Omental fat pad (tissue), 4 donors: ENCODE measurements around the gene HHAT. TPM values are rescaled to one million over a fixed set of nuclear protein-coding genes. Genes with fewer than 3 reads are reported as not detected.

ENCODE experiments used
- ATAC-seq: fragments of 150-250 bp; one replicate; pipeline ENCODE4 v1.9.1; 2016; ENCODE audit warnings: mild to moderate bottlenecking, moderate library complexity; ENCODE audit not compliant: low FRiP score
- DNase-seq: peaks from one replicate; pipeline ENCODE4 v3.0.0-alpha.2; 2019; ENCODE audit warnings: low spot score
- total RNA-seq, 4 donors: library from RNA; depleted of rRNA; stranded (reverse); fragments of >200 nt; gene quantifications; one replicate each; pipeline ENCODE4 v1.1.0, GENCODE V29; 2016
- TF ChIP-seq, protein P1 (sequence below), 3 donors: fragments of 450-650 bp; IDR thresholded peaks; one replicate each; pipeline ENCODE4 v1.5.1; 2016 to 2017; ENCODE audit warnings: antibody characterized with exemption in 3 of 3, mild to moderate bottlenecking in 3 of 3, moderate library complexity in 2 of 3

HHAT gene
- total RNA-seq, 4 donors from 2014 or later = 3.4 to 7.8 (median 4.6) TPM

DNA sequence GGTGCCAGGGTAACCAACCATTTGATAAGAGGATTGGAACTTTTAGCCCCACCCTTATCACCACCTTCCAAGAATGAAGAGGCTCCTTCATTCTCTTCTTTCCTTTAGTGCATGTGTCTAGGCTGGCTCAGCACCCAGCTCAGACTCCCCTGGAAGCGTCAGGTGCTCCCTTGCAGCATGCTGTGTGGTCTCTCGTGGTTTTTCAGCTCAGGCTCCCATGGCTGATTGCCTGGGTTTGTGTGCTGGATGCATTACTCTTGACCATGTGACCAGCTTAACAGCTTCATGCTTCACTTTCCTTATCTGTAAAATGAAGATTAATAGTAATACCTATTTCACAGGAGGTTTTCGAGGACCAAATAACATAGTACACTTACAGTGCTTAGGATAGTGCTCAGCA lies 198.4 kb downstream of the HHAT start:
- TF ChIP-seq, protein P1, sequence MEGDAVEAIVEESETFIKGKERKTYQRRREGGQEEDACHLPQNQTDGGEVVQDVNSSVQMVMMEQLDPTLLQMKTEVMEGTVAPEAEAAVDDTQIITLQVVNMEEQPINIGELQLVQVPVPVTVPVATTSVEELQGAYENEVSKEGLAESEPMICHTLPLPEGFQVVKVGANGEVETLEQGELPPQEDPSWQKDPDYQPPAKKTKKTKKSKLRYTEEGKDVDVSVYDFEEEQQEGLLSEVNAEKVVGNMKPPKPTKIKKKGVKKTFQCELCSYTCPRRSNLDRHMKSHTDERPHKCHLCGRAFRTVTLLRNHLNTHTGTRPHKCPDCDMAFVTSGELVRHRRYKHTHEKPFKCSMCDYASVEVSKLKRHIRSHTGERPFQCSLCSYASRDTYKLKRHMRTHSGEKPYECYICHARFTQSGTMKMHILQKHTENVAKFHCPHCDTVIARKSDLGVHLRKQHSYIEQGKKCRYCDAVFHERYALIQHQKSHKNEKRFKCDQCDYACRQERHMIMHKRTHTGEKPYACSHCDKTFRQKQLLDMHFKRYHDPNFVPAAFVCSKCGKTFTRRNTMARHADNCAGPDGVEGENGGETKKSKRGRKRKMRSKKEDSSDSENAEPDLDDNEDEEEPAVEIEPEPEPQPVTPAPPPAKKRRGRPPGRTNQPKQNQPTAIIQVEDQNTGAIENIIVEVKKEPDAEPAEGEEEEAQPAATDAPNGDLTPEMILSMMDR (IDR thresholded peaks at IDR 0.05) = no peak
- no peak for DNase-seq
- ATAC-seq = no peak

DNA sequence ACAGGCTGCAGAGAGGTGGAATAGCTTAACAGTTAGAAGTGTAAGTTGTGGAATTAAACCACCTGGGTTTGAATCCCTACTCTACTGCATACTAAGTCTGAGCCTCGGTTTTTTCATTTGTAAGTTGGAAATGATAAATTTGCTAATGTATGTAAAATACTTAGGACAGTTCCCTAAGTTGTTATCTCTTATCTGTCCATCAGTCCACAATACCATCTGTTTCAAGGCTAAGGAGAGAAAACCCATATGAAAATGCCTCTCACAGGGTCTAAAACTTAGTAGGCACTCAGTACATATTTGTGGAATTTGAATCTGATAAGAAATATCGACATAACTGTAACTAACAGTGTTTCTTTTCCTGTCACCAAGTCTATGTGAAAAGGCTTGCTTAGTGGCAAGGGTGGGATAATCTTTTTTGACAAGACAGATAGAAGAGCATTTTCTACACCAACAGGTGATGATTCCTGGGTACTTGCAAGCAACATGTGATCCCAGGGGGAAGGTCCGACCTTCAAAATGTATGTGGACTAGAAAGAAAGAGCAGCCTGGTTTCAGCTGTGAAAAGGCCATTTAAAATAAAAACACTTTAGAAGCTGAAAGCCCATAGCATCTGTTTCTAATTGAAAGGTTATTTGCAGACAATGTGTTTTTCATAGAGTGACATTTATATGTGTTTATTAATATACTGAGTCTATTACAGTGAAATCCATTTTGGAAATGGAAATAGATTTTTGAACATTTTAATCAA lies 202.9 kb downstream of the HHAT start:
- DNase-seq = no peak
- no peak for ATAC-seq
- TF ChIP-seq, protein P1 (IDR thresholded peaks at IDR 0.05) = no peak

DNA sequence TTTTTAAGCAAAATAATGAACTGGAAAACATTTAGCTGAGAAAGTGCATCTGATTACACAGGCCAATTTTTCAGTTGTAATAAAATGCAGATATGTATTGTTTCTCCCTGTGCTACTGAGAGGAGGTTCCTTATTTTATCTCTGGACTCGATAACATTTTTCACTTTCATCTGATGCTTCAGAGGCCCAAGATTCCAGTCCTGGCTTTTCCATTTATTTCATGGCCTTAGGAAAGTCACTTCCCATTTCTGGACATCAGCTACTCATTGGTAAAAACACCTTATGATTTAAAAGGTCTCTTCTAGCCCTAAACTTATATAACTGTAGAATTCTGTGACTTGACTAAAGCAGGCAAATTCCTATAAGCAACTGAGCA lies 203.5 kb downstream of the HHAT start:
- TF ChIP-seq, protein P1 (IDR thresholded peaks at IDR 0.05) = no peak
- no peak for ATAC-seq

DNA sequence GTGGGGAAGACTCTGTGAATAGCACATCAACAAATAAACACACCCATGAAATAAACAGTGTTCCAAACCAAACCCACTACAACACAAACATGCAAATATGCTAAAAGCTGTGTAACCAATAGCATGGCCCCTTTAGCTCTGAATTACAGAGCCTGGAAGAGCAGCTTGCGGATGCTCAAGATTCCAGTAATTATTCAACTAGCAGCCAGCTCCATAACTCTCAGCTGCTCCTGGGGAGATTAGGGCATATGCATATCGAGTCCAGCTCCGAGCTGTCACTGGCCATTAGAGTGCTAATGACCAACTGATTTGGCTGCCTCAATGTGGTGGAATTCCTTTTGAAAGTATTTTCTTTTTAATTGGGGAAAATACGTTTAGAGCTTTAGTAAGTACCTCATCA lies 207.1 kb downstream of the HHAT start:
- ATAC-seq (no peak), DNase-seq (no peak)
- TF ChIP-seq, protein P1 (IDR thresholded peaks at IDR 0.05) = no peak

More for the DNA sequence above, 203.5 kb downstream of the HHAT start:
- DNase-seq = no peak

DNA sequence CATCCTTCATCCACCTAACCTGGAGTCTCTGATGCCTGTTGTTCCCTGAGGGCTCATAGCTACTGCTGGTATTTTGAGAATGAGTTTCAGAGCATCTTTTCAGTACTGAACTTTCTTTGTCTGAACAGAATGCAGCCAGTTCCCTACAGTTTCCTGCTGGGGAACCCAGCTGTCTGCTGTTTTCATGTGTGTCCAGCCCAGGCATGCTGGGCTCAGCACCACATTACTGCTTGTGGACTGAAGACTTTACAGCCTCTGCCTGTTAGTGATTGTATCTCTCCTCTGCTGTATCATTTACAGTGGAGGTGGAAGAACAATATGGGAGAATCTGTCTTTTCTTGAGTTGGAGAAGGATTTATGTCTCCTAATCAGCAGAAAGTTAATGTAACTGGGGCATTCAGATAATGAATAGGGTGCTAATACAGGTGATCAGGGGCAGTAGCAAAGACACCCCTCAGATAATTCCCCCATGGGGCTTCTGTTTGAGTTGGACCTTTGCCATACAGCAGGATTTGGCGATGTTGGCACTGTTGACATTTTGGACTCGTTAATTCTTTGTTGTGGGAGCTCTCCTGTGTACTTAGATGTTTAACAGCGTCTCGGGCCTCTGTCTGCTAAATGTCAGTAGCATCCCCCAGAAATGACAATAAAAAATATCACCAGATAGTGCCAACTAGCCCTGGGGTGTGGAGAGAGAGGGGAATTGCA lies 207.7 kb downstream of the HHAT start:
- DNase-seq (no peak), ATAC-seq (no peak)
- TF ChIP-seq, protein P1 (IDR thresholded peaks at IDR 0.05) = no peak

DNA sequence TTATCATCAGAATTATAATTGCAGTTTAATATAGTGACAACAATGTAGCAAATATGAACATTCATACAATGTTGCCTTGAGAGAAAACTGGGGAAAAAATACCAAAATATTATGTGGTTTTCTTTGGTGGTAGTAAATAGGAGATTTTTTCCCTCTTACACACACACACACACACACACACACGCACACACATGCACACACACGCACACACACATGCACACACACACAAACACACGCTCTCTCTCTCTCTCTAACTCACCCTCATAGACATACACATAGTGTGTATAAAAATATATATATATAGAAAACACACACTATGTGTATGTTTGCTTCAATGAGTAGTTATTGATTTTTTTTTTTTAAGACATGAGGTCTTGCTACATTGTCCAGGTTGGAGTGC lies 211.6 kb downstream of the HHAT start:
- no peak for ATAC-seq

More for the DNA sequence above, 211.6 kb downstream of the HHAT start:
- DNase-seq = no peak
- TF ChIP-seq, protein P1 (IDR thresholded peaks at IDR 0.05) = no peak
